Measurements from ENCODE around the gene UBA1. TPM values are rescaled to one million over a fixed set of nuclear protein-coding genes. Genes with fewer than 3 reads are reported as not detected.

Gene UBA1
- total RNA-seq, 1 experiment from 2014 or later, result 275 TPM

GRCh38 chrX:47194194-47194787 lies 662 bp downstream of the UBA1 start:
- intact Hi-C loops (cut with micrococcal nuclease), result loop anchor here (5.0 to 10.0 kb wide), 4 partner anchors 168 to 833 kb away; partner anchors contain the start of gene ZNF41
- no peak for DNase-seq (ENCODE audit: low read depth, low spot score)
- peaks cover 7 to 26% of the 10 kb centered on the region in 2 experiments; a peak in 3 of 4 replicates for H3K4me1 ChIP-seq (ENCODE audit: control insufficient read depth in 1 of 2, insufficient read depth in 2 of 2, low read length in 2 of 2)
- H3K9me2 ChIP-seq (ENCODE audit: insufficient read depth), result no peaks in the 10 kb centered on the region
- H3K9me3 ChIP-seq (ENCODE audit: control insufficient read depth in 1 of 2, insufficient read depth in 1 of 2, low read depth in 1 of 2, low read length in 2 of 2), result no peaks in the 10 kb centered on the region
- ATAC-seq, result no peak
- H4K20me1 ChIP-seq (ENCODE audit: insufficient read depth), result no peaks in the 10 kb centered on the region
- H3K27me3 ChIP-seq (ENCODE audit: insufficient read depth, low read length), result no peaks in the 10 kb centered on the region
- ChIA-PET RAD21 (ENCODE audit: low non-redundant PET in 1 of 2, low total read pairs in 2 of 2, uncharacterized antibody in 2 of 2, unreplicated experiment in 2 of 2) (no interaction called here), POLR2A (no interaction called here), CTCF (no interaction called here)
- peak overlapping the region; percentile 75 to 77 for H3K4me3 ChIP-seq (replicated peaks in 1 of 2; ENCODE audit: low read depth in 1 of 2, low read length in 2 of 2)
- no peak for TF ChIP-seq ZBTB33 (IDR thresholded peaks at IDR 0.05; ENCODE audit: extremely low read depth, insufficient replicate concordance, low read length)
- TF ChIP-seq RAD21 (IDR thresholded peaks at IDR 0.05; ENCODE audit: low read depth), result no peak
- peaks cover 72% of the 10 kb centered on the region for H3K79me2 ChIP-seq (ENCODE audit: insufficient read depth, low read length)
- no peak overlapping the region for H2AFZ ChIP-seq (ENCODE audit: low read depth, low read length, poor library complexity, severe bottlenecking)
- BruUV-seq (replicated peaks), result TSS peak; percentile 53
- H3K36me3 ChIP-seq (ENCODE audit: control insufficient read depth in 1 of 2, insufficient read depth in 2 of 2, low read length in 2 of 2), result peaks cover under 1 to 14% of the 10 kb centered on the region in 2 experiments; a peak in 2 of 4 replicates
- peak overlapping the region; percentile 83 for H3K4me2 ChIP-seq (ENCODE audit: low read length)
- H3K27ac ChIP-seq (ENCODE audit: low read depth, low read length), result peak overlapping the region; percentile 83
- peak overlapping the region; percentile 93 for H3K9ac ChIP-seq (ENCODE audit: low read length)

- no peaks in the 10 kb centered on the region for H4K20me1 ChIP-seq (ENCODE audit: insufficient read depth)
- peaks cover 79% of the 10 kb centered on the region for H3K79me2 ChIP-seq (ENCODE audit: insufficient read depth, low read length)
- no peak overlapping the region for H3K4me3 ChIP-seq (replicated peaks in 1 of 2; ENCODE audit: low read depth in 1 of 2, low read length in 2 of 2)
- no peak overlapping the region for H2AFZ ChIP-seq (ENCODE audit: low read depth, low read length, poor library complexity, severe bottlenecking)
- H3K9me3 ChIP-seq (ENCODE audit: control insufficient read depth in 1 of 2, insufficient read depth in 1 of 2, low read depth in 1 of 2, low read length in 2 of 2), result no peaks in the 10 kb centered on the region
- no peak overlapping the region for H3K9ac ChIP-seq (ENCODE audit: low read length)
- no TSS peak for BruUV-seq (replicated peaks)
- peaks cover 7 to 21% of the 10 kb centered on the region in 2 experiments; a peak in 3 of 4 replicates for H3K4me1 ChIP-seq (ENCODE audit: control insufficient read depth in 1 of 2, insufficient read depth in 2 of 2, low read length in 2 of 2)
- TF ChIP-seq ZFX (IDR thresholded peaks at IDR 0.05) (no peak), CBX3 (IDR thresholded peaks at IDR 0.05; ENCODE audit: low read depth) (no peak), SP1 (IDR thresholded peaks at IDR 0.05; ENCODE audit: low read depth) (no peak), SIN3A (IDR thresholded peaks at IDR 0.05; ENCODE audit: low read depth) (no peak), RAD21 (IDR thresholded peaks at IDR 0.05; ENCODE audit: low read depth) (no peak), CTCF (IDR thresholded peaks at IDR 0.05 in 2 of 3, conservative IDR thresholded peaks at IDR 0.05 in 1 of 3; ENCODE audit: borderline replicate concordance in 1 of 3, insufficient read depth in 1 of 3, low read depth in 2 of 3, low read length in 2 of 3) (no peak), CEBPB (IDR thresholded peaks at IDR 0.05; ENCODE audit: low read depth) (no peak), YY1 (IDR thresholded peaks at IDR 0.05; ENCODE audit: extremely low read depth, insufficient replicate concordance, low read depth, low read length) (no peak), EZH2 (IDR thresholded peaks at IDR 0.05) (no peak), FOSL1 (IDR thresholded peaks at IDR 0.05; ENCODE audit: low read depth) (no peak), TCF7L2 (IDR thresholded peaks at IDR 0.05; ENCODE audit: borderline replicate concordance, extremely low read depth, insufficient read depth, insufficient read length) (no peak), MAX (IDR thresholded peaks at IDR 0.05) (no peak), JUND (IDR thresholded peaks at IDR 0.05) (no peak), EZH2phosphoT487 (IDR thresholded peaks at IDR 0.05; ENCODE audit: borderline replicate concordance) (no peak), ATF3 (IDR thresholded peaks at IDR 0.05) (no peak)
- no peak overlapping the region for H3K4me2 ChIP-seq (ENCODE audit: low read length)
- H3K36me3 ChIP-seq (ENCODE audit: control insufficient read depth in 1 of 2, insufficient read depth in 2 of 2, low read length in 2 of 2), result peaks cover 6 to 25% of the 10 kb centered on the region in 2 experiments; a peak in 3 of 4 replicates
- no peaks in the 10 kb centered on the region for H3K27me3 ChIP-seq (ENCODE audit: insufficient read depth, low read length)
- ChIA-PET POLR2A (no interaction called here), RAD21 (ENCODE audit: low non-redundant PET in 1 of 2, low total read pairs in 2 of 2, uncharacterized antibody in 2 of 2, unreplicated experiment in 2 of 2) (no interaction called here), CTCF (no interaction called here)
- DNase-seq (ENCODE audit: low read depth, low spot score) (no peak), ATAC-seq (no peak)
- intact Hi-C loops (cut with micrococcal nuclease), result loop anchor here (10.0 kb wide), 1 partner anchor 559 kb away; no protein-coding TSS in a partner anchor
- no peaks in the 10 kb centered on the region for H3K9me2 ChIP-seq (ENCODE audit: insufficient read depth)
- H3K27ac ChIP-seq (ENCODE audit: low read depth, low read length), result no peak overlapping the region
Observed at GRCh38 chrX:47196098-47196497, 2.5 kb downstream of the UBA1 start.
